ENCODE data around the gene PIK3C2G.
"Not testable (repeated sequence)": the region's sequence is repeated elsewhere in the genome, so short reads cannot be mapped to it uniquely, and the experiment has no call there.

Gene PIK3C2G

DNA sequence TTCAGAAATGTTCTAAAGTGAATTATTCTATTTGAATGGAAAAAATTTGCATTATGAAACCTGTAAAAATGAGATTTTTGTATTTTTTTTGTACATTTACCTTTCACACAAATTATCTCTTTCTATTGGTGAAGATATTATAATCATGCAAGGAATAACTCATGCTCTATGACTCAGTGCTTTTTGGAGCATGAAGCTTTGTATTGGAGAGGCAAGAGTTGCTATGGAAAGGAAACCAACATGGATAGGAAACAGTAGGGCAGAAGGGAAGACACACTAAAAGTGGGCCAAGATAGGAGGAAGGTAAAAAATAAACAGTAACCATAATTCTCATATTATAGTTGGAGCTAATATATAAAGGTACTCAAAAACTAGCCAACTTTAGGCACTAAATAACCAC lies 397.5 kb downstream of the PIK3C2G start:
- H3K27ac ChIP-seq (ENCODE audit: low read depth in 2 of 2, low read length in 2 of 2), result no peak overlapping the region
- H3K4me3 ChIP-seq (ENCODE audit: low read length in 2 of 2), result no peak overlapping the region
- no peaks in the 10 kb centered on the region for H3K27me3 ChIP-seq (ENCODE audit: control insufficient read depth in 2 of 2, insufficient read depth in 2 of 2, low read length in 2 of 2)
- H3K9ac ChIP-seq (ENCODE audit: low read depth in 1 of 2, low read length in 2 of 2), result no peak overlapping the region
- no peaks in the 10 kb centered on the region for H3K36me3 ChIP-seq (ENCODE audit: control insufficient read depth in 2 of 2, insufficient read depth in 2 of 2, low read length in 2 of 2)
- no peaks in the 10 kb centered on the region for H3K9me3 ChIP-seq (ENCODE audit: control insufficient read depth in 2 of 2, low read length in 2 of 2)
- no peaks in the 10 kb centered on the region for H3K4me1 ChIP-seq (ENCODE audit: control insufficient read depth in 2 of 2, insufficient read depth in 2 of 2, low read length in 2 of 2)

DNA sequence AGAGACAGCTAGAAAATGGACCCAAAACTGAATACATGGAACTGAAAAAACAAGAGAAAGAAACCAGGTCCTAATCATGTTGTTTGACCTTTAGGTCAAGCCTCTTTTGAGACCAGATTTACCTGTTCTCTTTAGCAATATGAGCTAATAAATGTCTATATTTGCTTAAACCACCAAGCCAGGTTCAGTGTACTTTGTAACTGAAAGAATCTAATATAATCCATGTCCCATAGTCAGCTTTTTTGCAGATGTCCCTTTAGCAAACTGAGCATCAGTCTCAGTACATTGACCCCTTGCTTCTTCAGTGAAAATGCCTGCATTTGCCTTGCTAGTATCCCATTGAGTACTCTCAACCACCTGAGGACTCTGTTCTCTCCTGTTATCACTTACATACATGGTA lies 414.8 kb downstream of the PIK3C2G start:
- Histone ChIP-seq H3K4me3 (ENCODE audit: low read length in 2 of 2) (no peak overlapping the region), H3K27ac (ENCODE audit: low read depth in 2 of 2, low read length in 2 of 2) (no peak overlapping the region), H3K9ac (ENCODE audit: low read depth in 1 of 2, low read length in 2 of 2) (no peak overlapping the region), H3K9me3 (ENCODE audit: control insufficient read depth in 2 of 2, low read length in 2 of 2) (no peaks in the 10 kb centered on the region), H3K4me1 (ENCODE audit: control insufficient read depth in 2 of 2, insufficient read depth in 2 of 2, low read length in 2 of 2) (no peaks in the 10 kb centered on the region), H3K27me3 (ENCODE audit: control insufficient read depth in 2 of 2, insufficient read depth in 2 of 2, low read length in 2 of 2) (no peaks in the 10 kb centered on the region), H3K36me3 (ENCODE audit: control insufficient read depth in 2 of 2, insufficient read depth in 2 of 2, low read length in 2 of 2) (no peaks in the 10 kb centered on the region)

DNA sequence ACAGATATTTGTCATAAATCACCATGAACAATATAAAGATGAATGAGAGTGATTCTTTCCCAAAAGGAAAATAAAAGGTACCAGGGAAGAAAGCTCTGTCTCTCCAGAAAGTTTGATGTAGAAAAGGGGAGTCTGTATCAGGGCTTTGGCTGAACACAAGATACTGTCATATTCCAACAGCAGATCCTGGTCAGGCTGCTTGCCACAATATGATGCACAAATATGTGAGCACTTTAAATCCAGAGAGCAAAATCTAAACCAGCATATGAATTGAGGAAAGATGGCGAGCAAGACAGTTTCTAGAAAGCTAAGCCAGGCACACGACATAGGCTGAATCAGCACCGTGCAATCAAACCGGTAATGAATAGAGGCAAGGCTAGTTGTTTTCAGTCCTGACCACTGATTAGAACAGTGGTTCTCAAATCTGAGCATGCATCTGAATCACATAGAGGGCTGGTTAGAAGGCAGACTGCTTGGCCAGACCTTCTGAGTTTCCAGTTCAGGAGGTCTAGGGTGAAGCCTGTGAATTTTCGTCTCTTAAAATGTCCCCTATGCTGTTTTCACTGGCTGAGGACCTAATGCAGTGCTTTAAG lies 415.8 kb downstream of the PIK3C2G start:
- Histone ChIP-seq H3K9ac (ENCODE audit: low read depth in 1 of 2, low read length in 2 of 2) (no peak overlapping the region), H3K27ac (ENCODE audit: low read depth in 2 of 2, low read length in 2 of 2) (no peak overlapping the region), H3K27me3 (ENCODE audit: control insufficient read depth in 2 of 2, insufficient read depth in 2 of 2, low read length in 2 of 2) (no peaks in the 10 kb centered on the region), H3K4me1 (ENCODE audit: control insufficient read depth in 2 of 2, insufficient read depth in 2 of 2, low read length in 2 of 2) (no peaks in the 10 kb centered on the region), H3K36me3 (ENCODE audit: control insufficient read depth in 2 of 2, insufficient read depth in 2 of 2, low read length in 2 of 2) (no peaks in the 10 kb centered on the region), H3K9me3 (ENCODE audit: control insufficient read depth in 2 of 2, low read length in 2 of 2) (no peaks in the 10 kb centered on the region), H3K4me3 (ENCODE audit: low read length in 2 of 2) (no peak overlapping the region)

DNA sequence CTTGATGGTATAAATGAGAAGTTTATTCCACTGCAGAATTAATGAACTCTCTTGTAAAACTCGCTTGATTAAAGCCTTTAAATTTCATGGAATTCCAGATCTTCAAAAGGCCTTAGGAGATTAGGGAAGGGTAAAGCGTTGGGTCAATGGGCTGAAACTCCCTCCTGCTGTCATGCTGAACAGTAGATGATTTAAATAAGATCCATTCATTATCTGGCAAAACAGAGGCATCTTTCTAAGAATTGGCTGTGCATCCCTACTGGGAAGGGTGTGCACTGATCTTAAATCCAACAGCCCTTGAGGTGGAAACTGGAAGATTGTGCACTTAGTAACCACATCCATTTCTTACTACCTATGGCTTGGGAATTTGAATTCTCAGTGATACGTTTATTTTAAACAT lies 420.5 kb downstream of the PIK3C2G start:
- H3K4me3 ChIP-seq (ENCODE audit: low read length in 2 of 2), result no peak overlapping the region
- no peak overlapping the region for H3K9ac ChIP-seq (ENCODE audit: low read depth in 1 of 2, low read length in 2 of 2)
- H3K4me1 ChIP-seq (ENCODE audit: control insufficient read depth in 2 of 2, insufficient read depth in 2 of 2, low read length in 2 of 2), result no peaks in the 10 kb centered on the region
- no peak overlapping the region for H3K27ac ChIP-seq (ENCODE audit: low read depth in 2 of 2, low read length in 2 of 2)
- no peaks in the 10 kb centered on the region for H3K36me3 ChIP-seq (ENCODE audit: control insufficient read depth in 2 of 2, insufficient read depth in 2 of 2, low read length in 2 of 2)
- no peaks in the 10 kb centered on the region for H3K27me3 ChIP-seq (ENCODE audit: control insufficient read depth in 2 of 2, insufficient read depth in 2 of 2, low read length in 2 of 2)
- H3K9me3 ChIP-seq (ENCODE audit: control insufficient read depth in 2 of 2, low read length in 2 of 2), result no peaks in the 10 kb centered on the region

DNA sequence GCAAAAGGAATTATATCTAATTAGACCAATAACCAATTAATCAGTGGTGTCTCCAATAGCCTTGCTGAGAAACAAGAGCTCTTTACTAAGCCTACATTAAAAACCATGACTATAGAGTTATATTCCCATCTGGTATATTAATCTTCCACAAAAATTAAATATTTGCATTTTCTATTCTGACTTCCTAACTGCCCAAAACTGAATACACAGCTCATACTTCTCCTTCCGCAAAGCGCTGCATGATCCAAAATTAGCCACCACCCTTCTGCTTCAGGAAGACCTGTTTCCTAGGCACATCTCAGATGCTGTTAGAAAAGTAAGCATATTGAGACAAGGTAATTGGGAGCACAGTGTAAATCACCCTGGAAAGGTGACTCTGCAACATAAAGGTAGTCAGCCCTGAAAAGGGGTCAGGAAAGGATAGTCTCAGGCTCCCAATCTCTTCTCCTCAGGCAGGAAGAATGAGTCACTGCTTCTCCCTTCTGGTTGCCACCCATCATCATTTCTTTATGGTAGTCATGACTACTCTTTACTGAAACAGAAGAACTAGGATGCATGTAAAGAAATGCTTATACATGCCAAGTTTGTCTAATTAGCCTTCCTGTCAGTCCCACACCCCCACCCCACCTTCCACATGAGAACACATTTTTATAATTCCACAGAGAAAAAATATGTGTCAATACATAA lies 422.2 kb downstream of the PIK3C2G start:
- Histone ChIP-seq H3K9me3 (ENCODE audit: control insufficient read depth in 2 of 2, low read length in 2 of 2) (no peaks in the 10 kb centered on the region), H3K27me3 (ENCODE audit: control insufficient read depth in 2 of 2, insufficient read depth in 2 of 2, low read length in 2 of 2) (no peaks in the 10 kb centered on the region), H3K4me3 (ENCODE audit: low read length in 2 of 2) (no peak overlapping the region), H3K9ac (ENCODE audit: low read depth in 1 of 2, low read length in 2 of 2) (no peak overlapping the region), H3K36me3 (ENCODE audit: control insufficient read depth in 2 of 2, insufficient read depth in 2 of 2, low read length in 2 of 2) (no peaks in the 10 kb centered on the region), H3K4me1 (ENCODE audit: control insufficient read depth in 2 of 2, insufficient read depth in 2 of 2, low read length in 2 of 2) (no peaks in the 10 kb centered on the region), H3K27ac (ENCODE audit: low read depth in 2 of 2, low read length in 2 of 2) (no peak overlapping the region)

DNA sequence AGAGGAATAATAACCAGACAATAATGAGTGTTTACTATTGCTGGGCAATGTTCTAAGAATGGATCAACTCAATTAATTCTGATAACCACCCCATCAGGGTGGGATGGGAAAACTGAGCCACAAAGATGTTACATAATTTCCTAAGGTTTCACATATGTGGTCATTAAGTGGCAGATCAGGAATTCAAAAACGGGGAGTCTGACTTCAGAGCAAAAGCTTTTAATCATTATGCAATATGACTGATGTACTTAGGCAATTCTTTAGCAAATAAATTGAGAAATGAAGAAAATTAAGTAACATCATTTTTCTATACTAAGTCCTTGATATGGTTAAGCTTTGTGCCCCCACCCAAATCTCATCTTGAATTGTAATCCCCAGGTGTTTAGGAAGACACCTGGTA lies 423.1 kb downstream of the PIK3C2G start:
- H3K4me3 ChIP-seq (ENCODE audit: low read length in 2 of 2), result no peak overlapping the region

DNA sequence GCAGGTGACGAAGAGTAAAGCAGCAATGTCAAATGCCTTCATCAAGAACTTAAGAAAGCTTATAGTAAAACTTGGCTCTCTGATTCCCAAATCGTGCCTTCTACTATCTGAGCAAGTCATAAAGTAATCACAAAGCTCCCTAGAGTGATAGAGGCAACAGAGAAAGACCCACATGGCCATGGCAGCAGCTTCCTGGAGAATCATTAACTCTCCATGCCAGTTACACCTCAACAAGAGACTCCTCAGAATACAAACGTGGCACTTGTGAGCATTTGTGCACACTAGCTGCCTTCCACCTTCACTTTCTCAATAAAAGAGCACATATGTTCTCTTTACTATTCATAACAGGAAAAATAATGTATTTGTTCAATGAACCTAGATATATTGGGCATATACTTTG lies 428.5 kb downstream of the PIK3C2G start:
- Histone ChIP-seq H3K27me3 (ENCODE audit: control insufficient read depth in 2 of 2, insufficient read depth in 2 of 2, low read length in 2 of 2) (no peaks in the 10 kb centered on the region), H3K27ac (ENCODE audit: low read depth in 2 of 2, low read length in 2 of 2) (no peak overlapping the region), H3K9ac (ENCODE audit: low read depth in 1 of 2, low read length in 2 of 2) (no peak overlapping the region), H3K9me3 (ENCODE audit: control insufficient read depth in 2 of 2, low read length in 2 of 2) (no peaks in the 10 kb centered on the region), H3K4me3 (ENCODE audit: low read length in 2 of 2) (no peak overlapping the region), H3K36me3 (ENCODE audit: control insufficient read depth in 2 of 2, insufficient read depth in 2 of 2, low read length in 2 of 2) (no peaks in the 10 kb centered on the region), H3K4me1 (ENCODE audit: control insufficient read depth in 2 of 2, insufficient read depth in 2 of 2, low read length in 2 of 2) (no peaks in the 10 kb centered on the region)

More for the DNA sequence above, 423.1 kb downstream of the PIK3C2G start:
- H3K27me3 ChIP-seq (ENCODE audit: control insufficient read depth in 2 of 2, insufficient read depth in 2 of 2, low read length in 2 of 2), result no peaks in the 10 kb centered on the region
- H3K27ac ChIP-seq (ENCODE audit: low read depth in 2 of 2, low read length in 2 of 2), result no peak overlapping the region
- H3K4me1 ChIP-seq (ENCODE audit: control insufficient read depth in 2 of 2, insufficient read depth in 2 of 2, low read length in 2 of 2), result no peaks in the 10 kb centered on the region
- H3K36me3 ChIP-seq (ENCODE audit: control insufficient read depth in 2 of 2, insufficient read depth in 2 of 2, low read length in 2 of 2), result no peaks in the 10 kb centered on the region
- H3K9ac ChIP-seq (ENCODE audit: low read depth in 1 of 2, low read length in 2 of 2), result no peak overlapping the region
- H3K9me3 ChIP-seq (ENCODE audit: control insufficient read depth in 2 of 2, low read length in 2 of 2), result no peaks in the 10 kb centered on the region

DNA sequence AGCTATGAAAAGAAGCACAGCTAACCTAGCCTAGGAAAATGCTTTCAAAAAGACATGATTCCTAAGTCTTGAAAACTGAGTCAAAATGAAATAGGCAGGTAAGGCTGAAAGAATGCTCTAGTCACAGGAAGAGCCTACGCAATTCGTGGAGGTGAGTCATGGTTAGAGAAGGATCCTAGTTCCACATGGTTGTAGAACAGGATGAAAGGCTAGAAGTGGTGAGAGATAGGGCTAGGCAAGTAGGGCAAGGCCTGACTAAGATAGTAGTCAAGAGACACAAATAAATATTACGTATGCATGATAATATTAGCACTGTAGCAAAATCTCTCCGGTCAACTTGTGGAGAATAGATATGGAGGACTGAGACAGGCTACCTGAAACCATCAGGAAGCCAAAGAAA lies 429.3 kb downstream of the PIK3C2G start:
- Histone ChIP-seq H3K36me3 (ENCODE audit: control insufficient read depth in 2 of 2, insufficient read depth in 2 of 2, low read length in 2 of 2) (no peaks in the 10 kb centered on the region), H3K9me3 (ENCODE audit: control insufficient read depth in 2 of 2, low read length in 2 of 2) (no peaks in the 10 kb centered on the region), H3K4me3 (ENCODE audit: low read length in 2 of 2) (no peak overlapping the region), H3K4me1 (ENCODE audit: control insufficient read depth in 2 of 2, insufficient read depth in 2 of 2, low read length in 2 of 2) (no peaks in the 10 kb centered on the region), H3K9ac (ENCODE audit: low read depth in 1 of 2, low read length in 2 of 2) (no peak overlapping the region), H3K27me3 (ENCODE audit: control insufficient read depth in 2 of 2, insufficient read depth in 2 of 2, low read length in 2 of 2) (no peaks in the 10 kb centered on the region), H3K27ac (ENCODE audit: low read depth in 2 of 2, low read length in 2 of 2) (no peak overlapping the region)

DNA sequence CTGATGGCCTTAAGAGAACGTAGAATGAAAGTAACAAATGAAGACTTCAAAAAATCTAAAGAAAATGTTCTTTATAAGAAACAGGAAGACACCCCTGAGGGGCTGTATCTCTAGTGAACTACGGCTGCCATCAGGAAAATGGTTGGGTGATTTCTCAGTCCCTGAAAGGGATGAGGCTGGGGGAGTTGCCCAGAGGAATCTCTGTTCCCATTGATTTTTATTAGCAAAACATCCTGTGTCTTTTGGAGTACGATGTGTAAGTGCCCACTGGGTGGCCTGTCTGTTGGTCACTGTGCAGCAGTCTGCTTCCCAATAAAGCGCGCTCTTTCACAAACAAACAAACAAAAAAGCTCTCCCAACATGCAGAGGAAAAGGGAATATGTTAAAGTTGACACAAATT lies 432.7 kb downstream of the PIK3C2G start:
- H3K27me3 ChIP-seq (ENCODE audit: control insufficient read depth in 2 of 2, insufficient read depth in 2 of 2, low read length in 2 of 2); H3K4me3 ChIP-seq (ENCODE audit: low read length in 2 of 2); H3K36me3 ChIP-seq (ENCODE audit: control insufficient read depth in 2 of 2, insufficient read depth in 2 of 2, low read length in 2 of 2); H3K4me1 ChIP-seq (ENCODE audit: control insufficient read depth in 2 of 2, insufficient read depth in 2 of 2, low read length in 2 of 2); H3K9me3 ChIP-seq (ENCODE audit: control insufficient read depth in 2 of 2, low read length in 2 of 2); H3K9ac ChIP-seq (ENCODE audit: low read depth in 1 of 2, low read length in 2 of 2); H3K27ac ChIP-seq (ENCODE audit: low read depth in 2 of 2, low read length in 2 of 2): not testable (repeated sequence)

DNA sequence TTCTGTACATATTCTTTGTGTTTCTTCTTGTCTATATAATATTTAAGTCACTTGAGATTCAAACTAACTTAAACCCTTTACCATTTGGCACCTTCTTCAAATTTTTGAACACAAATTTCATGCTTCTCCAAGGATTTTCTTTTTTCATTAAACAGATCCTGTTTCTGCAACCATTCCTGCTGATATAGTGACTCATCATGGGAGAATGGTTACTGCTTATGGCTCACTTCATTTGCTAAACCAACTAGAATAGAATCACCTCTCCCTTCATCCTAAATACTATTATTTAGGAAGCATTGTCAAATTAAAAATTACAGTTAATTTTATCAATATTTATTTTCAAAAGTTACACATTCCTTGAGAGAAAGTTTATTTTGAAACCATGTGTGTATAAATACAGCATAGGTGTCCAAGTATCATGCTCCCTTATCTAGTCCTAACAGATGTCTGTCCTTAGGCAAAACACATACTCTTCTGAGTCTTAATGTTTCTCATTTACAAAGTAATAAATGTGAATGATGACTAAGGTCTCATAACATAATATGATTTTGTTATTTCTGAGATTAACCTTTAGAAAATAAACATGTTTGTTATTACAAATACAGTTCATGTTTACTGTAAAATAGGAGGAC lies 435.8 kb downstream of the PIK3C2G start:
- H3K36me3 ChIP-seq (ENCODE audit: control insufficient read depth in 2 of 2, insufficient read depth in 2 of 2, low read length in 2 of 2), result no peaks in the 10 kb centered on the region
- H3K9me3 ChIP-seq (ENCODE audit: control insufficient read depth in 2 of 2, low read length in 2 of 2), result no peaks in the 10 kb centered on the region
- no peak overlapping the region for H3K4me3 ChIP-seq (ENCODE audit: low read length in 2 of 2)
- no peak overlapping the region for H3K27ac ChIP-seq (ENCODE audit: low read depth in 2 of 2, low read length in 2 of 2)
- no peak overlapping the region for H3K9ac ChIP-seq (ENCODE audit: low read depth in 1 of 2, low read length in 2 of 2)
- no peaks in the 10 kb centered on the region for H3K27me3 ChIP-seq (ENCODE audit: control insufficient read depth in 2 of 2, insufficient read depth in 2 of 2, low read length in 2 of 2)
- H3K4me1 ChIP-seq (ENCODE audit: control insufficient read depth in 2 of 2, insufficient read depth in 2 of 2, low read length in 2 of 2), result no peaks in the 10 kb centered on the region

All from mucosa of rectum (tissue), 2 donors.